HG02798 (cell line): Measurements from ENCODE around the gene DNAJC18.
"Not testable (repeated sequence)": the region's sequence is repeated elsewhere in the genome, so short reads cannot be mapped to it uniquely, and the experiment has no call there.

Experiments used
- ATAC-seq: cut with Tn5 transposase; IDR thresholded peaks from one replicate; pipeline ENCODE4 v1.9.1; 2021; ENCODE audit warnings: mild to moderate bottlenecking; ENCODE audit not compliant: unreplicated experiment, poor library complexity

Gene DNAJC18

GRCh38 chr5:139461698-139462097 lies 22.4 kb upstream of the DNAJC18 start:
- no peak for ATAC-seq

- no peak for ATAC-seq
Observed at GRCh38 chr5:139461176-139461575, 21.9 kb upstream of the DNAJC18 start.

GRCh38 chr5:139460455-139460854 lies 21.1 kb upstream of the DNAJC18 start:
- ATAC-seq, result no peak

GRCh38 chr5:139459451-139459934 lies 20.2 kb upstream of the DNAJC18 start:
- peak; percentile 25 for ATAC-seq

GRCh38 chr5:139458580-139459407 lies 19.5 kb upstream of the DNAJC18 start:
- peak; percentile 68 for ATAC-seq

- ATAC-seq, result peak; percentile 37
Observed at GRCh38 chr5:139457653-139458306, 18.5 kb upstream of the DNAJC18 start.

- ATAC-seq, result no peak
Observed at GRCh38 chr5:139457241-139457640, 17.9 kb upstream of the DNAJC18 start.

- ATAC-seq, result no peak
Observed at GRCh38 chr5:139456776-139457175, 17.5 kb upstream of the DNAJC18 start.

- ATAC-seq, result no peak
Observed at GRCh38 chr5:139454568-139455290, 15.4 kb upstream of the DNAJC18 start.

- ATAC-seq, result no peak
Observed at GRCh38 chr5:139453683-139454567, 14.6 kb upstream of the DNAJC18 start.

- no peak for ATAC-seq
Observed at GRCh38 chr5:139451878-139452660, 12.7 kb upstream of the DNAJC18 start.

- no peak for ATAC-seq
Observed at GRCh38 chr5:139451176-139451575, 11.9 kb upstream of the DNAJC18 start.

GRCh38 chr5:139446956-139447779 lies 7.8 kb upstream of the DNAJC18 start:
- ATAC-seq, result peak; percentile 75

- no peak for ATAC-seq
Observed at GRCh38 chr5:139445325-139446170, 6.2 kb upstream of the DNAJC18 start.

GRCh38 chr5:139443831-139444453 lies 4.6 kb upstream of the DNAJC18 start:
- ATAC-seq, result no peak

- not testable (repeated sequence) for ATAC-seq
Observed at GRCh38 chr5:139440416-139440815, 1.1 kb upstream of the DNAJC18 start.

- no peak for ATAC-seq
Observed at GRCh38 chr5:139438707-139439012, 665 bp downstream of the DNAJC18 start.
